A673 (cell line): ENCODE data around the gene ELP4.

ENCODE experiments used
- CTCF ChIP-seq: fragments of 300-800, 200-600 bp; sonication (generic); conservative IDR thresholded peaks from 2 replicates; pipeline ENCODE4 v1.5.1; 2017; ENCODE audit warnings: low read depth, mild to moderate bottlenecking, antibody characterized with exemption, low read length, moderate library complexity, mixed read lengths
- EZH2 ChIP-seq: fragments of 200-600 bp; sonication (generic); IDR thresholded peaks from 2 replicates; pipeline ENCODE4 v1.6.1; 2017; ENCODE audit warnings: borderline replicate concordance, low read depth, mild to moderate bottlenecking, mixed read lengths, antibody characterized with exemption, low read length; ENCODE audit not compliant: poor library complexity, severe bottlenecking

DNA sequence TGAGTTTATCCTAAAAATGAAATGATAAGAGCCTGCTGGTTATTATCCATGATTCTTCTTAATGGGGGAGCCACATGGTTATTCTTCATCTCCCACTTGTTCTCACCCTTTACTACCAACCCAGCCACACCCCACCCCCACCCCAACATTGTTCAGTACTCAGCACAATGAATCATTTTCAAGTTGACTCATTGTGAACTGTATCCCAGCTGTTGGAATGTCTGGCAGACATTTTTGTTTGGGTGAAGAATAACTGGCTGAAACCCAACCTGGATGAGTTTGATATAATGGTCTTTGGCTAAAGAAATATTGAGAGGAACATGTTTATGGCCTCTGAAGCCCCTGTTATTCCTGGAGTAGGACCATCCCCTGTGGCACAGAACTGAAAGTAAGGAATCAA lies 136.2 kb downstream of the ELP4 start:
- no peak for TF ChIP-seq CTCF
- no peak for TF ChIP-seq EZH2
